Peyer's patch (tissue), 4 donors: ENCODE data around the gene RXFP1. TPM values are rescaled to one million over a fixed set of nuclear protein-coding genes. Genes with fewer than 3 reads are reported as not detected.

ENCODE experiments used
- DNase-seq, 3 donors: peaks; one replicate each; pipeline ENCODE4 v3.0.0-alpha.2; 2017 to 2019
- H3K27ac ChIP-seq, 4 donors: fragments of 200-600 bp; sonication (generic); one replicate each; pipeline ENCODE4 v1.5.1; 2016 to 2019
- H3K27me3 ChIP-seq, 2 donors: fragments of 200-600 bp; sonication (generic); one replicate each; pipeline ENCODE4 v1.5.1; 2019
- H3K36me3 ChIP-seq, 3 donors: fragments of 200-600 bp; sonication (generic); one replicate each; pipeline ENCODE4 v1.5.1; 2016 to 2019
- H3K4me1 ChIP-seq, 4 donors: fragments of 200-600 bp; sonication (generic); one replicate each; pipeline ENCODE4 v1.5.1; 2016 to 2019
- H3K4me3 ChIP-seq, 4 donors: fragments of 200-600 bp; sonication (generic); 1 replicate in 3 of 4; 2 replicates in 1 of 4; pipeline ENCODE4 v1.5.1; 2016 to 2019; ENCODE audit warnings: mild to moderate bottlenecking in 1 of 4
- H3K9me3 ChIP-seq, 4 donors: fragments of 200-600 bp; sonication (generic); one replicate each; pipeline ENCODE4 v1.5.1; 2016 to 2019; ENCODE audit warnings: mild to moderate bottlenecking in 1 of 4
- CTCF ChIP-seq, 6 experiments: fragments of 450-650 bp in 4 of 6; fragments of 200-600 bp in 2 of 6; sonication (generic) in 1 of 6; IDR thresholded peaks; one replicate each; pipeline ENCODE4 v1.5.1; 2017 to 2019; ENCODE audit warnings: antibody characterized with exemption in 6 of 6, mild to moderate bottlenecking in 3 of 6, moderate library complexity in 1 of 6
- POLR2A ChIP-seq, 2 donors: fragments of 450-650 bp; IDR thresholded peaks; one replicate each; pipeline ENCODE4 v1.5.1; 2017; ENCODE audit warnings: antibody characterized with exemption in 2 of 2, mild to moderate bottlenecking in 2 of 2, moderate library complexity in 2 of 2
- total RNA-seq, 4 donors: library from RNA; depleted of rRNA; stranded (reverse); fragments of >200 nt; gene quantifications; one replicate each; pipeline ENCODE4 v1.1.0, GENCODE V29; 2016

The RXFP1 gene
- total RNA-seq, 4 donors from 2014 or later, result 0.38 to 0.54 TPM; not detected in 2

- TF ChIP-seq POLR2A (IDR thresholded peaks at IDR 0.05) (no peak), CTCF (IDR thresholded peaks at IDR 0.05) (no peak)
- Histone ChIP-seq H3K4me1 (no peaks in the 10 kb centered on the region), H3K27ac (no peak overlapping the region), H3K4me3 (no peak overlapping the region), H3K27me3 (no peaks in the 10 kb centered on the region), H3K9me3 (no peaks in the 10 kb centered on the region), H3K36me3 (no peaks in the 10 kb centered on the region)
- no peak for DNase-seq
These were observed 15.2 kb downstream of the RXFP1 start for GRCh38 chr4:158536833-158537232.

GRCh38 chr4:158538176-158538575, 16.5 kb downstream of the RXFP1 start:
- DNase-seq, result no peak
- no peaks in the 10 kb centered on the region for H3K9me3 ChIP-seq
- no peak for TF ChIP-seq POLR2A (IDR thresholded peaks at IDR 0.05)
- no peak for TF ChIP-seq CTCF (IDR thresholded peaks at IDR 0.05)
- H3K4me3 ChIP-seq, result no peak overlapping the region
- H3K4me1 ChIP-seq, result no peaks in the 10 kb centered on the region
- H3K36me3 ChIP-seq, result no peaks in the 10 kb centered on the region
- no peaks in the 10 kb centered on the region for H3K27me3 ChIP-seq
- no peak overlapping the region for H3K27ac ChIP-seq

DNA sequence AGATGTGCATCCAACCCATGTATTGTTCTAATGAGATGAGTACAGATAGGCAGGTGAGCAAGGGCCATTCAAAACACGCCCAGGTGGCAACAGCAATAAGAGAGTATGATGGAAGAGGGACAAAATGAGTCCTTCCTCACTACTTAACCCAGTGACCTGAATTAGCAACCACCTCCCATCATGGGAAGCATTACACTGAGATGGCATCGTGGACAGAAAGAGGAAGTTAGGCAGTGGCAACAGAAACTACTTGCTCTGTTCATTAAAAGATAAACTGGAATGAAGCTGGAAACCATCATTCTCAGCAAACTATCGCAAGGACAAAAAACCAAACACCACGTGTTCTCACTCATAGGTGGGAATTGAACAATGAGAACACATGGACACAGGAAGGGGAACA, 17.2 kb downstream of the RXFP1 start:
- TF ChIP-seq CTCF (IDR thresholded peaks at IDR 0.05) (no peak), POLR2A (IDR thresholded peaks at IDR 0.05) (no peak)
- Histone ChIP-seq H3K27me3 (no peaks in the 10 kb centered on the region), H3K9me3 (no peaks in the 10 kb centered on the region)

GRCh38 chr4:158540125-158540907, 18.6 kb downstream of the RXFP1 start:
- no peak for DNase-seq
- Histone ChIP-seq H3K9me3 (no peaks in the 10 kb centered on the region), H3K36me3 (no peaks in the 10 kb centered on the region), H3K4me3 (no peak overlapping the region), H3K27ac (no peak overlapping the region), H3K4me1 (no peaks in the 10 kb centered on the region), H3K27me3 (no peaks in the 10 kb centered on the region)
- TF ChIP-seq POLR2A (IDR thresholded peaks at IDR 0.05) (no peak), CTCF (IDR thresholded peaks at IDR 0.05) (no peak)

More for the DNA sequence above, 17.2 kb downstream of the RXFP1 start:
- Histone ChIP-seq H3K4me1 (no peaks in the 10 kb centered on the region), H3K36me3 (no peaks in the 10 kb centered on the region), H3K4me3 (no peak overlapping the region), H3K27ac (no peak overlapping the region)
- no peak for DNase-seq

DNA sequence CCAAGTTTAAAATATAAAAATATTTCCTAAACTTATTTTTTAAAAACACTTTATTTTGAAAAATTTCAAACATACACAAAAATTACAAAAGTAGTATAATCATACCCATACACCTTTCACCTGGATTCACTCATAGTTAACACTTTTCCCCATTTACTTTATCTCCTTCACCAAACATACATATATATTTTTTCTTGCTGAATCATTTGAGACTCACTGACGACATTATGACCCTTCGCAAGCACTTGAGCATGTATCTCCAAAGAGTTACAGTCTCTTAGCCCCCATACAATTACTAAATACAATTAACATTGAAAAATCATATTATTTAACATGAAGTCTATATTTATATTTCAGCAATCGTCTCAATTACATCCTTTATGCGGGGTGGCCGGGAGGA, 19.8 kb downstream of the RXFP1 start:
- no peaks in the 10 kb centered on the region for H3K4me1 ChIP-seq
- DNase-seq, result no peak

More for the DNA sequence above, 19.8 kb downstream of the RXFP1 start:
- no peak for TF ChIP-seq CTCF (IDR thresholded peaks at IDR 0.05)
- H3K36me3 ChIP-seq, result no peaks in the 10 kb centered on the region
- H3K27ac ChIP-seq, result no peak overlapping the region
- no peaks in the 10 kb centered on the region for H3K9me3 ChIP-seq
- H3K27me3 ChIP-seq, result no peaks in the 10 kb centered on the region
- no peak overlapping the region for H3K4me3 ChIP-seq
